HTERT RPE-1 (cell line): Measurements from ENCODE around the gene ZNF653.
"Not testable (repeated sequence)": the region's sequence is repeated elsewhere in the genome, so short reads cannot be mapped to it uniquely, and the experiment has no call there.

Source experiments
- in situ Hi-C: fragments of 300-500 bp; cut with MboI; formaldehyde crosslinking; loops from 4 replicates; pipeline ENCODE4 v1.14.3; 2020; ENCODE audit warnings: low sequenced_read_pairs

The ZNF653 gene

GRCh38 chr19:11458912-11459311 is 46.7 kb downstream of the ZNF653 start:
- in situ Hi-C loops: not testable (repeated sequence)

GRCh38 chr19:11458236-11458900 is 47.3 kb downstream of the ZNF653 start:
- in situ Hi-C loops: no loop called here

- in situ Hi-C loops: no loop called here
Observed at GRCh38 chr19:11457831-11458230, 47.8 kb downstream of the ZNF653 start.

- in situ Hi-C loops: no loop called here
Observed at GRCh38 chr19:11457115-11457514, 48.5 kb downstream of the ZNF653 start.

- in situ Hi-C loops: no loop called here
Observed at GRCh38 chr19:11456659-11457058, 49.0 kb downstream of the ZNF653 start.

- in situ Hi-C loops: not testable (repeated sequence)
Observed at GRCh38 chr19:11455233-11455554, 50.4 kb downstream of the ZNF653 start.

- in situ Hi-C loops: no loop called here
Observed at GRCh38 chr19:11453468-11454341, 51.9 kb downstream of the ZNF653 start.

GRCh38 chr19:11452620-11453310 is 52.9 kb downstream of the ZNF653 start:
- in situ Hi-C loops: no loop called here

GRCh38 chr19:11451871-11452619 is 53.6 kb downstream of the ZNF653 start:
- in situ Hi-C loops: no loop called here

- in situ Hi-C loops: no loop called here
Observed at GRCh38 chr19:11451327-11451870, 54.2 kb downstream of the ZNF653 start.

GRCh38 chr19:11450570-11451326 is 54.9 kb downstream of the ZNF653 start:
- in situ Hi-C loops: no loop called here

- in situ Hi-C loops: no loop called here
Observed at GRCh38 chr19:11448923-11449554, 56.6 kb downstream of the ZNF653 start.

- in situ Hi-C loops: no loop called here
Observed at GRCh38 chr19:11448410-11448809, 57.2 kb downstream of the ZNF653 start.

- in situ Hi-C loops: no loop called here
Observed at GRCh38 chr19:11447347-11448262, 58.0 kb downstream of the ZNF653 start.

- in situ Hi-C loops: no loop called here
Observed at GRCh38 chr19:11446652-11447301, 58.9 kb downstream of the ZNF653 start.

- in situ Hi-C loops: no loop called here
Observed at GRCh38 chr19:11446271-11446651, 59.4 kb downstream of the ZNF653 start.

- in situ Hi-C loops: no loop called here
Observed at GRCh38 chr19:11445141-11445540, 60.5 kb downstream of the ZNF653 start.

- in situ Hi-C loops: no loop called here
Observed at GRCh38 chr19:11444059-11444458, 61.6 kb downstream of the ZNF653 start.
